Transverse colon (tissue), 4 donors: Measurements from ENCODE around the gene CDC42BPG.
A peak's percentile ranks its signal among the peaks of the same experiment; 100 is the strongest.

ENCODE experiments used
- CTCF ChIP-seq, 5 experiments: fragments of 200-600 bp in 3 of 5; fragments of 450-650 bp in 2 of 5; sonication (generic) in 3 of 5; IDR thresholded peaks; 1 replicate in 2 of 5; 2 replicates in 3 of 5; pipeline ENCODE4 v1.5.1; 2016 to 2017; ENCODE audit warnings: antibody characterized with exemption in 5 of 5, inconsistent platforms in 3 of 5, mild to moderate bottlenecking in 2 of 5, moderate library complexity in 1 of 5
- EP300 ChIP-seq: sonication (generic); formaldehyde crosslinking; IDR thresholded peaks from one replicate; pipeline ENCODE4 v1.6.1; 2017; ENCODE audit warnings: antibody characterized with exemption, low read depth
- POLR2A ChIP-seq: fragments of 450-650 bp; IDR thresholded peaks from one replicate; pipeline ENCODE4 v1.6.1; 2016; ENCODE audit warnings: antibody characterized with exemption, mild to moderate bottlenecking, moderate library complexity
- POLR2AphosphoS5 ChIP-seq, 3 donors: sonication (generic); formaldehyde crosslinking; IDR thresholded peaks; one replicate each; pipeline ENCODE4 v1.6.1; 2016; ENCODE audit warnings: antibody characterized with exemption in 3 of 3

- TF ChIP-seq EP300 = no peak
- TF ChIP-seq CTCF (IDR thresholded peaks at IDR 0.05) = no peak
- TF ChIP-seq POLR2A = no peak
- peak in 1 of 3 donors; percentile 7 for TF ChIP-seq POLR2AphosphoS5 (IDR thresholded peaks at IDR 0.05)
These were observed 34.6 kb downstream of the CDC42BPG start for GRCh38 chr11:64809781-64810241.
